IMR-90 (cell line): ENCODE results near the gene NHLRC2. TPM values are rescaled to one million over a fixed set of nuclear protein-coding genes. Genes with fewer than 3 reads are reported as not detected.

ENCODE experiments used
- microRNA-seq, 2 experiments: library from miRNA; stranded (forward) in 1 of 2; unstranded in 1 of 2; fragments of 10-50 nt in 1 of 2; fragments of <30 nt in 1 of 2; gene quantifications in 1 of 2; microRNA quantifications in 1 of 2; one replicate each; pipeline versions ENCODE3 to v1.1.0; 2013 to 2020; ENCODE audit not compliant: insufficient read depth in 1 of 2, insufficient read length in 1 of 2, unreplicated experiment in 1 of 2
- polyA plus RNA-seq, 3 experiments: library from polyadenylated mRNA; depleted of rRNA; stranded (reverse); fragments of >200 nt; gene quantifications; 2 replicates each; pipeline ENCODE4 v1.2.3, GENCODE V29; 2012; ENCODE audit warnings: low replicate concordance in 1 of 3
- small RNA-seq, 5 experiments: library from RNA; depleted of rRNA; stranded (forward); fragments of <200 nt; gene quantifications; one replicate each; pipeline ENCODE3, GENCODE V24; 2012
- total RNA-seq: library from RNA; depleted of rRNA; stranded (reverse); fragments of >200 nt; gene quantifications from 2 replicates; pipeline ENCODE4 v1.2.3, GENCODE V29; 2012; rRNA removed

The NHLRC2 gene
- total and polyA plus RNA-seq, 2 of the 4 experiments (the other 2 are of a cell fraction) = 3.0 to 11.8 TPM

Small RNA genes lying within 50 kb of the gene (microRNA-seq; reads per million reads assigned to microRNA genes)
- not detected for gene RF00560 (ENCODE audit: insufficient read depth, insufficient read length)

Small RNA genes lying within 50 kb of the gene (small RNA-seq; reads per million reads assigned to genes)
- gene RF00560 = 0 reads per million in 5 experiments

Other genes with a start within 250 kb of the NHLRC2 start
- not detected in 2 replicates for gene NRAP, start 190.6 kb upstream of the NHLRC2 start, total RNA-seq
- not detected in 2 replicates for gene NRAP, start 190.6 kb upstream of the NHLRC2 start, polyA plus RNA-seq (2012; rRNA removed)
- gene CASP7, start 174.7 kb upstream of the NHLRC2 start, total RNA-seq = 16.7 and 20.3 TPM in 2 replicates
- gene CASP7, start 174.7 kb upstream of the NHLRC2 start, polyA plus RNA-seq (2012; rRNA removed) = 14.7 and 15.1 TPM in 2 replicates
- gene PLEKHS1, start 103.0 kb upstream of the NHLRC2 start, total RNA-seq = not detected in 2 replicates
- not detected in 2 replicates for gene PLEKHS1, start 103.0 kb upstream of the NHLRC2 start, polyA plus RNA-seq (2012; rRNA removed)
- 6.3 and 7.8 TPM in 2 replicates for gene DCLRE1A, start 579 bp upstream of the NHLRC2 start, total RNA-seq
- 2.6 and 3.1 TPM in 2 replicates for gene DCLRE1A, start 579 bp upstream of the NHLRC2 start, polyA plus RNA-seq (2012; rRNA removed)
- gene ADRB1, start 189.2 kb downstream of the NHLRC2 start, total RNA-seq = not detected in 2 replicates
- not detected in 2 replicates for gene ADRB1, start 189.2 kb downstream of the NHLRC2 start, polyA plus RNA-seq (2012; rRNA removed)